Stomach (tissue), 9 donors: ENCODE data around the gene CD80. TPM values are rescaled to one million over a fixed set of nuclear protein-coding genes. Genes with fewer than 3 reads are reported as not detected.
"Not testable (repeated sequence)": the region's sequence is repeated elsewhere in the genome, so short reads cannot be mapped to it uniquely, and the experiment has no call there.

Experiments used
- DNase-seq, 2 donors: peaks; one replicate each; pipeline versions ENCODE4 v3.0.0 to v3.0.0-alpha.2; 2013 to 2019
- H3K27ac ChIP-seq, 5 donors: fragments of 200-600 bp in 4 of 5; sonication (generic) in 4 of 5; one replicate each; pipeline ENCODE4 v1.5.1; 2013 to 2019; ENCODE audit warnings: mild to moderate bottlenecking in 1 of 5, moderate library complexity in 1 of 5
- H3K27me3 ChIP-seq, 3 donors: fragments of 200-600 bp; sonication (generic); one replicate each; pipeline ENCODE4 v1.5.1; 2017 to 2019; ENCODE audit warnings: mixed run types in 1 of 3
- H3K36me3 ChIP-seq, 4 donors: fragments of 200-600 bp; sonication (generic); 1 replicate in 3 of 4; 2 replicates in 1 of 4; pipeline ENCODE4 v1.5.1; 2016 to 2019
- H3K4me1 ChIP-seq, 4 donors: fragments of 200-600 bp; sonication (generic); one replicate each; pipeline ENCODE4 v1.5.1; 2016 to 2019
- H3K4me3 ChIP-seq, 4 donors: fragments of 200-600 bp; sonication (generic) in 3 of 4; one replicate each; pipeline ENCODE4 v1.5.1; 2016 to 2019; ENCODE audit warnings: mild to moderate bottlenecking in 1 of 4
- H3K9me3 ChIP-seq, 4 donors: fragments of 200-600 bp; sonication (generic); one replicate each; pipeline ENCODE4 v1.5.1; 2016 to 2019
- EP300 ChIP-seq: sonication (generic); formaldehyde crosslinking; IDR thresholded peaks from one replicate; pipeline ENCODE4 v1.6.1; 2017; ENCODE audit warnings: antibody characterized with exemption
- POLR2A ChIP-seq, 4 donors: fragments of 450-650 bp; IDR thresholded peaks; one replicate each; pipeline ENCODE4 v1.6.1; 2016; ENCODE audit warnings: antibody characterized with exemption in 4 of 4, control low read depth in 2 of 4, mild to moderate bottlenecking in 1 of 4, moderate library complexity in 1 of 4
- POLR2AphosphoS5 ChIP-seq, 3 donors: sonication (generic); formaldehyde crosslinking; IDR thresholded peaks; one replicate each; pipeline ENCODE4 v1.6.1; 2016; ENCODE audit warnings: antibody characterized with exemption in 3 of 3
- WGBS, 5 donors: extraction: QIAGEN DNeasy Blood & Tissue Kit in 3 of 5; methylation state at CpG; one replicate each; pipeline versions ENCODE4 v1.1.5 to v1.1.7; 2013 to 2018; 5-methylcytosine and 5-hydroxymethylcytosine counted together
- intact Hi-C: fragments of 100-400 bp; cut with DNase I; formaldehyde crosslinking; loops from one replicate; pipeline ENCODE4 v1.15.1; 2023; ENCODE audit warnings: low total_unique reads
- polyA plus RNA-seq, 3 donors: library from polyadenylated mRNA; stranded (reverse); fragments of 200-250 nt; gene quantifications; one replicate each; pipeline ENCODE4 v1.2.3, GENCODE V29; 2013
- total RNA-seq, 5 donors: library from RNA; depleted of rRNA; stranded (reverse); fragments of >200 nt; gene quantifications; one replicate each; pipeline versions ENCODE4 v1.1.0 to v1.2.3, GENCODE V29; 2014 to 2016
- TF ChIP-seq, protein P1 (sequence below), 7 experiments: fragments of 450-650 bp in 4 of 7; fragments of 200-600 bp in 3 of 7; sonication (generic) in 3 of 7; IDR thresholded peaks; one replicate each; pipeline ENCODE4 v1.5.1; 2016 to 2019; ENCODE audit warnings: antibody characterized with exemption in 7 of 7, control low read depth in 2 of 7, mild to moderate bottlenecking in 1 of 7
- donor health status: healthy with polysubstance abuse.
- donor health status: Bipolar disorder and iron deficiency.
- donor health status: healthy.

Gene CD80
- total and polyA plus RNA-seq, 8 donors = 0.14 to 9.9 (median 0.40) TPM; not detected in 2

DNA sequence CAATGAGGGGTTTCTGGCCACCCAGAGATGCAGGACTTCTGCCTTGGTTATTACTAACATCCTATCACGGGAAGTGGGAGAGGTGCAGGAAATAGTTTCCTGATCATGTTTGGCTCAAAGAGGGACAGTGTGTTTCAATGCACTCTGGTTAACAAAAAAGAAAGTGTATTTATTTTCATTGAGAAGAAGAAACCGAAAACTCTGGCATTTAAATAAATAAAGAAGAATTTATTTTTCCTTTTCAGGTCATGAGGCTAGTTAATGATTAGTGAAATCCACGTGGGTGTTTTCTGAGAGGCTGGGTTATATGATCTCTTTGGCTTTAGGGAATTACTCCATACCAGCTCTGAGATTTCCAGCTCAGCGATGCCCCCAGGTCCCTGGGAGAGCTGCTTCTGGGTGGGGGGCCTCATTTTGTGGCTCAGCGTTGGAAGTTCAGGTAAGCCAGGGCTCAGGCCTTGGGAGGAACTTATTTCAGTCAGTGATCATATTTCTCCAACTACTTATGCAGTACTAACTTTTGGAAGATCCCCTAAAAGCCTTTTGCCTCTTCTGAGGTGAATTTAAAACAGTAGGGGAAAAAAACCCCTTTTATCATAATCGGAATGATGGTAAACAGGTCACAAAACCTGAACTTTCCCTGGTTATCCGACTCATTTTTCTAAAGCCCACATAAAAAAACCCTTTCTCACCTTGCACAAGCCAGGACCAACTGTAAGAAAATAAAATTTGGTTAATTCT is 38.3 kb upstream of the CD80 start, which contains the start of gene PLA1A:
Gene PLA1A (plus strand): TSS at position 338 of the 741 bp plus-strand sequence. CDS start 29 bp downstream, at position 367.
- Histone ChIP-seq H3K9me3 (no peaks in the 10 kb centered on the region), H3K27me3 (no peaks in the 10 kb centered on the region), H3K36me3 (no peaks in the 10 kb centered on the region), H3K4me3 (no peak within 1 kb of the TSS), H3K4me1 (peaks cover 5 to 29% (median 16%) of the 10 kb centered on the region in 4 donors), H3K27ac (peak within 1 kb of the TSS; percentile 25 to 79 (median 49))
- intact Hi-C loops = no loop called here
- peak in 1 of 2 donors; percentile 66 for DNase-seq
- no peak for TF ChIP-seq POLR2AphosphoS5 (IDR thresholded peaks at IDR 0.05)
- WGBS, 5 donors = 32 to 46% (median 40%) methylated on average over 7 of the region's 7 CpGs

DNA sequence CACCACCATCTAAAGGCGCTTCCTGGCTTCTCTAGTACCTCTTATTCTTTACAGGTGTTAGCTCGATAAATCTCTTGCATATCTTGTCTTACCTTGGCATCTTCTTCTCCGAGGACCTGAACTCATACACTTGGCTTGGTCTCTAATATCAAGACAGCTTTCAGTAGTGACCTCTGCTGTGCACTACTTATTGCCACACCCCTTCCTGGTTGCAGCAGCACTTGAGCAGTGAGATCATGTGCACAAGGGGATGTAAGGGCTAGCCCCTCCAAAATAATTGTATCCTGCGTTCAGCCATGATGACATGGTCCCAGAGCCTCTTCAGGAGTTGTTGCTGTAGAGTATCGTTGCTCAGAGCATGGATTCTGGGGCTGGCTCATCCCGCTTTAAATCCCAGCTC is 37.0 kb upstream of the CD80 start:
- WGBS, 5 donors = 82 to 89% (median 86%) methylated on average over 6 of the region's 6 CpGs
- intact Hi-C loops = no loop called here
- peak overlapping the region in 1 of 5 donors; percentile 79 for H3K27ac ChIP-seq
- no peaks in the 10 kb centered on the region for H3K36me3 ChIP-seq
- peak overlapping the region in 1 of 4 donors; percentile 19 for H3K4me3 ChIP-seq
- no peaks in the 10 kb centered on the region for H3K9me3 ChIP-seq
- TF ChIP-seq POLR2AphosphoS5 (IDR thresholded peaks at IDR 0.05) = no peak
- no peak for TF ChIP-seq EP300
- TF ChIP-seq, protein P1, sequence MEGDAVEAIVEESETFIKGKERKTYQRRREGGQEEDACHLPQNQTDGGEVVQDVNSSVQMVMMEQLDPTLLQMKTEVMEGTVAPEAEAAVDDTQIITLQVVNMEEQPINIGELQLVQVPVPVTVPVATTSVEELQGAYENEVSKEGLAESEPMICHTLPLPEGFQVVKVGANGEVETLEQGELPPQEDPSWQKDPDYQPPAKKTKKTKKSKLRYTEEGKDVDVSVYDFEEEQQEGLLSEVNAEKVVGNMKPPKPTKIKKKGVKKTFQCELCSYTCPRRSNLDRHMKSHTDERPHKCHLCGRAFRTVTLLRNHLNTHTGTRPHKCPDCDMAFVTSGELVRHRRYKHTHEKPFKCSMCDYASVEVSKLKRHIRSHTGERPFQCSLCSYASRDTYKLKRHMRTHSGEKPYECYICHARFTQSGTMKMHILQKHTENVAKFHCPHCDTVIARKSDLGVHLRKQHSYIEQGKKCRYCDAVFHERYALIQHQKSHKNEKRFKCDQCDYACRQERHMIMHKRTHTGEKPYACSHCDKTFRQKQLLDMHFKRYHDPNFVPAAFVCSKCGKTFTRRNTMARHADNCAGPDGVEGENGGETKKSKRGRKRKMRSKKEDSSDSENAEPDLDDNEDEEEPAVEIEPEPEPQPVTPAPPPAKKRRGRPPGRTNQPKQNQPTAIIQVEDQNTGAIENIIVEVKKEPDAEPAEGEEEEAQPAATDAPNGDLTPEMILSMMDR (IDR thresholded peaks at IDR 0.05) = no peak
- no peak for TF ChIP-seq POLR2A (IDR thresholded peaks at IDR 0.05)
- DNase-seq = peak in 1 of 2 donors; percentile 12
- H3K4me1 ChIP-seq = peaks cover 4 to 29% (median 16%) of the 10 kb centered on the region in 4 donors
- no peaks in the 10 kb centered on the region for H3K27me3 ChIP-seq

DNA sequence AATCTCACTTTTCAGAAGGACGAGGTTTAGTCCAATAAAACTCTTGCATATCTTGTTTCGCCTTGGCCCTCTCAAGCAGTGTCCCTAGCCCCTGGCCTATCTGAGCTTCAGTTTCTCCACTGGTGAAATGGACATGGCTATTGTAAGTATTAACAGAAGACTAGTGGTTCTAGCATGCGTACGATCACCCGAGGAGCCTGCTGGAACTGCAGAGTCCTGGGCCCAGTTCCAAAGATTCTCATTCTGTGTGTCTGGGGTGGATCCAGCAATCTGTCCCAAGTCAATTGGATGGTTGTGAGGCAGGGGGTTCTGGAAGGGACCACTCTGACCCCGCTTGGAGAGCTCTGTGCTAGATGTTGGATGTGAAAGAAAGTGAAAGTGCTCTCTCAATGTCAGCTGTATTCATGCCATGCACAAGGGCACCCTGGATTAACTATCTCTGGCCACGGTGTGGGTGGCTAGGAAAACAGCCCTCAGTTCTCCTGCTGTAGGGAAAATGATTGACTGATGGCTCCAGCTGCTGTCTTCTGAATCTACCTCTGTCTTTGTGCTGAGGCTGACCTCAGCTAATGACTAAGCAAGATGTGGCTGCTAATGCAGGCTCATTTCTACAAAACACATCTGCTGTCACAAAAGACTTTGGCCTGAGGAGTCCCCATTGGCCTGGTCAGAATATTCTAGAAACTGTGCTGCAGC is 36.4 kb upstream of the CD80 start:
- intact Hi-C loops = no loop called here
- H3K36me3 ChIP-seq = no peaks in the 10 kb centered on the region
- TF ChIP-seq EP300 = no peak
- TF ChIP-seq POLR2A (IDR thresholded peaks at IDR 0.05) = no peak
- H3K27ac ChIP-seq = no peak overlapping the region
- no peaks in the 10 kb centered on the region for H3K9me3 ChIP-seq
- peak overlapping the region in 3 of 4 donors; percentile 19 to 28 (median 25) for H3K4me3 ChIP-seq
- H3K4me1 ChIP-seq = peaks cover 4 to 29% (median 16%) of the 10 kb centered on the region in 4 donors
- peak in 1 of 2 donors; percentile 11 for DNase-seq
- 71 to 80% (median 79%) methylated on average over 7 of the region's 7 CpGs for WGBS, 5 donors
- H3K27me3 ChIP-seq = no peaks in the 10 kb centered on the region

DNA sequence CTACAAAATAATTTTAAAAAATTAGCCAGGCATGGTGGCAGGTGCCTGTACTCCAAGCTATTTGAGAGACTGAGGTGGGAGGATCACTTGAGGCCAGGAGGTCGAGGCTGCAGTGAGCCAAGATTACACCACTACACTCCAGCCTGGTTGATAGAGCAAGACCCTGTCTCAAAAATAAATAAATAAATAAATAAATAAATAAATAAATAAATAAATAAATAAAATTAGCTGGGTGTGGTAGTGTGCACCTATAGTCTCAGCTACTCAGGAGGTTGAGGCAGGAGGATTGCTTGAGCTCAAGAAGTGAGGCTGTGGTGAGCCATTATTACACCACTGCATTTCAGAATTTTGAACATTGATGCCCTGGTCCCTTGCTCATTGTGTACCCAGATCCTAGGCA is 35.5 kb upstream of the CD80 start:
- H3K27ac ChIP-seq, H3K36me3 ChIP-seq, H3K27me3 ChIP-seq, H3K4me3 ChIP-seq, intact Hi-C loops, DNase-seq, H3K9me3 ChIP-seq: not testable (repeated sequence)
- WGBS, 5 donors = 85 to 95% (median 91%) methylated on average over 1 of the region's 1 CpG
- H3K4me1 ChIP-seq = peaks cover 4 to 29% (median 16%) of the 10 kb centered on the region in 4 donors

DNA sequence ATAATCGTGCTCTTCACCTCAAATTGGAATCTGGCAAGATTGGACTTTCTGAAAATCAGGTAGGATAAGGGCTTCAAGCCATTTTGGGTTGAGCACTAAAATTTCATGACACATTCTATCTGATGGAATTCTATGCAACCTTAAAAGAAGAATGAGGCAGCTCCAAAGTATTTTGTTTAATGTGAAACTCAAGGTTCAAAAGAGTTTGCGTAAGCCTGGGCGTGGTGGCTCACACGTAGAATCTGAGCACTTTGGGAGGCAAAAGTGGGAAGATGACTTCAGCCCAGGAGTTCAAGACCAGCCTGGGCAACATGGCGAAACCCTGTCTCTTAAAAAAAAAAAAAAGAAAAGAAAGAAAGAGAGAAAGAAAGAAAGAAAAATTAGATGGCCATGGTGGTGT is 34.7 kb upstream of the CD80 start:
- Histone ChIP-seq H3K36me3 (no peaks in the 10 kb centered on the region), H3K4me1 (peaks cover 4 to 29% (median 15%) of the 10 kb centered on the region in 4 donors), H3K27ac (no peak overlapping the region), H3K9me3 (no peaks in the 10 kb centered on the region), H3K27me3 (no peaks in the 10 kb centered on the region), H3K4me3 (no peak overlapping the region)
- intact Hi-C loops = no loop called here
- 80 to 88% (median 85%) methylated on average over 5 of the region's 5 CpGs for WGBS, 5 donors
- DNase-seq = no peak
- TF ChIP-seq, protein P1 (IDR thresholded peaks at IDR 0.05) = no peak
- no peak for TF ChIP-seq EP300
- no peak for TF ChIP-seq POLR2AphosphoS5 (IDR thresholded peaks at IDR 0.05)
- no peak for TF ChIP-seq POLR2A (IDR thresholded peaks at IDR 0.05)
